Keratinocyte (primary cell): ENCODE results near the gene TGFBR1.

Experiments
- EZH2 ChIP-seq: IDR thresholded peaks from one replicate; pipeline ENCODE4 v1.6.1; 2012; ENCODE audit warnings: inconsistent platforms, mild to moderate bottlenecking, low read length, moderate library complexity
- TF ChIP-seq, protein P1 (sequence below), 3 experiments: IDR thresholded peaks in 1 of 3; conservative IDR thresholded peaks in 1 of 3; optimal IDR thresholded peaks in 1 of 3; 2 replicates in 2 of 3; 3 replicates in 1 of 3; pipeline versions ENCODE3 to v1.5.1; 2011; ENCODE audit warnings: low read length in 3 of 3, mild to moderate bottlenecking in 3 of 3, moderate library complexity in 2 of 3, control low read depth in 1 of 3, inconsistent platforms in 1 of 3; ENCODE audit not compliant: insufficient read depth in 2 of 3; ENCODE audit errors: extremely low read depth in 1 of 3

GRCh38 chr9:99134893-99135341 is 30.0 kb downstream of the TGFBR1 start:
- TF ChIP-seq, protein P1, sequence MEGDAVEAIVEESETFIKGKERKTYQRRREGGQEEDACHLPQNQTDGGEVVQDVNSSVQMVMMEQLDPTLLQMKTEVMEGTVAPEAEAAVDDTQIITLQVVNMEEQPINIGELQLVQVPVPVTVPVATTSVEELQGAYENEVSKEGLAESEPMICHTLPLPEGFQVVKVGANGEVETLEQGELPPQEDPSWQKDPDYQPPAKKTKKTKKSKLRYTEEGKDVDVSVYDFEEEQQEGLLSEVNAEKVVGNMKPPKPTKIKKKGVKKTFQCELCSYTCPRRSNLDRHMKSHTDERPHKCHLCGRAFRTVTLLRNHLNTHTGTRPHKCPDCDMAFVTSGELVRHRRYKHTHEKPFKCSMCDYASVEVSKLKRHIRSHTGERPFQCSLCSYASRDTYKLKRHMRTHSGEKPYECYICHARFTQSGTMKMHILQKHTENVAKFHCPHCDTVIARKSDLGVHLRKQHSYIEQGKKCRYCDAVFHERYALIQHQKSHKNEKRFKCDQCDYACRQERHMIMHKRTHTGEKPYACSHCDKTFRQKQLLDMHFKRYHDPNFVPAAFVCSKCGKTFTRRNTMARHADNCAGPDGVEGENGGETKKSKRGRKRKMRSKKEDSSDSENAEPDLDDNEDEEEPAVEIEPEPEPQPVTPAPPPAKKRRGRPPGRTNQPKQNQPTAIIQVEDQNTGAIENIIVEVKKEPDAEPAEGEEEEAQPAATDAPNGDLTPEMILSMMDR (optimal IDR thresholded peaks at IDR 0.05 in 1 of 3, IDR thresholded peaks at IDR 0.05 in 1 of 3, conservative IDR thresholded peaks at IDR 0.05 in 1 of 3; ENCODE audit: extremely low read depth in 1 of 3, insufficient read depth in 2 of 3, low read length in 3 of 3): no peak
- no peak for TF ChIP-seq EZH2
